Endothelial cell of umbilical vein (primary cell): ENCODE measurements around the gene ZBTB40. TPM values are rescaled to one million over a fixed set of nuclear protein-coding genes. Genes with fewer than 3 reads are reported as not detected.

Experiments
- BruUV-seq: library from RNA; stranded (reverse); fragments of 400-500 nt; replicated peaks from 2 replicates; lab custom pipeline; 2021; lab: Mats Ljungman, UMichigan
- CTCF ChIA-PET: fragments of 300-600, 350-600 bp; sonication (Branson Sonifier 250); formaldehyde crosslinking; loops from one replicate; lab custom pipeline; 2021; ENCODE audit warnings: antibody characterized with exemption, inconsistent platforms; lab: Charles Lee
- POLR2A ChIA-PET: fragments of 300-600, 350-600 bp; sonication (Branson Sonifier 250); formaldehyde crosslinking; loops from one replicate; lab custom pipeline; 2021; ENCODE audit warnings: antibody characterized with exemption, inconsistent platforms; lab: Charles Lee
- DNase-seq: peaks from one replicate; pipeline ENCODE4 v3.0.0-alpha.2; 2011; ENCODE audit warnings: low read depth, low spot score
- FAIRE-seq: peaks from 2 replicates; lab custom pipeline; 2011; peaks lifted over from hg19 to GRCh38; lab: Jason Lieb, UNC
- H2AFZ ChIP-seq: 2 replicates; pipeline ENCODE4 v1.6.0; 2012; ENCODE audit warnings: low read depth, low read length, control low read depth, inconsistent platforms
- H3K27ac ChIP-seq: 2 replicates; pipeline ENCODE4 v1.5.1; 2011; ENCODE audit warnings: low read depth, mild to moderate bottlenecking, control low read depth, low read length, moderate library complexity; ENCODE audit not compliant: insufficient read depth
- H3K27me3 ChIP-seq, 2 experiments: 2 replicates each; pipeline versions ENCODE4 v1.6.0 to v1.6.1; 2011; ENCODE audit warnings: low read length in 2 of 2, mixed read lengths in 1 of 2; ENCODE audit not compliant: control insufficient read depth in 2 of 2, insufficient read depth in 2 of 2
- H3K36me3 ChIP-seq, 2 experiments: 2 replicates in 1 of 2; 3 replicates in 1 of 2; pipeline ENCODE4 v1.5.1; 2011; ENCODE audit warnings: low read length in 2 of 2, mild to moderate bottlenecking in 1 of 2, moderate library complexity in 1 of 2; ENCODE audit not compliant: control insufficient read depth in 2 of 2, insufficient read depth in 2 of 2; ENCODE audit errors: extremely low read depth in 1 of 2
- H3K4me1 ChIP-seq: 3 replicates; pipeline ENCODE4 v1.5.1; 2011; ENCODE audit warnings: mild to moderate bottlenecking, low read length; ENCODE audit not compliant: control insufficient read depth, insufficient read depth; ENCODE audit errors: extremely low read depth
- H3K4me2 ChIP-seq: 2 replicates; pipeline ENCODE4 v1.6.1; 2011; ENCODE audit warnings: low read length, control low read depth, mixed read lengths; ENCODE audit not compliant: insufficient read depth
- H3K4me3 ChIP-seq, 3 experiments: fragments of 200-600 bp in 1 of 3; sonication (generic), shearing (Covaris generic) in 1 of 3; replicated peaks in 1 of 3; 2 replicates each; pipeline ENCODE4 v1.5.1; 2011 to 2016; ENCODE audit warnings: control low read depth in 3 of 3, low read length in 3 of 3, mild to moderate bottlenecking in 2 of 3, inconsistent platforms in 1 of 3, low read depth in 1 of 3, moderate library complexity in 1 of 3; ENCODE audit not compliant: insufficient read depth in 1 of 3
- H3K79me2 ChIP-seq: 2 replicates; pipeline ENCODE4 v1.6.0; 2012; ENCODE audit warnings: low read length, inconsistent platforms; ENCODE audit not compliant: control insufficient read depth, insufficient read depth
- H3K9ac ChIP-seq: replicated peaks from 2 replicates; pipeline ENCODE3; 2011; ENCODE audit warnings: low read length, control low read depth; ENCODE audit not compliant: insufficient read depth; ENCODE audit errors: extremely low read depth
- H3K9me1 ChIP-seq: replicated peaks from 3 replicates; pipeline ENCODE4 v1.6.0; 2011; ENCODE audit warnings: mild to moderate bottlenecking, low read length; ENCODE audit not compliant: control insufficient read depth, insufficient read depth; ENCODE audit errors: extremely low read depth
- H3K9me3 ChIP-seq: replicated peaks from 2 replicates; pipeline ENCODE4 v1.5.1; 2012; ENCODE audit warnings: low read length, inconsistent platforms; ENCODE audit not compliant: control insufficient read depth, insufficient read depth
- H4K20me1 ChIP-seq: replicated peaks from 2 replicates; pipeline ENCODE3; 2011; ENCODE audit warnings: mild to moderate bottlenecking, low read length; ENCODE audit not compliant: control insufficient read depth, insufficient read depth; ENCODE audit errors: extremely low read depth
- CTCF ChIP-seq, 2 donors: IDR thresholded peaks; 1 replicate in 1 of 2; 2 replicates in 1 of 2; pipeline ENCODE4 v1.5.1; 2011; ENCODE audit warnings: low read length in 2 of 2, mild to moderate bottlenecking in 2 of 2, moderate library complexity in 2 of 2, control low read depth in 1 of 2, inconsistent platforms in 1 of 2, low read depth in 1 of 2; ENCODE audit not compliant: insufficient read depth in 1 of 2; ENCODE audit errors: extremely low read depth in 1 of 2
- EZH2 ChIP-seq: IDR thresholded peaks from 2 replicates; pipeline ENCODE4 v1.6.1; 2012; ENCODE audit warnings: borderline replicate concordance, low read depth, mild to moderate bottlenecking, moderate library complexity, low read length, inconsistent platforms; ENCODE audit not compliant: severe bottlenecking
- GATA2 ChIP-seq: IDR thresholded peaks from 2 replicates; pipeline ENCODE4 v1.7.0; 2011; ENCODE audit warnings: low read depth, mild to moderate bottlenecking, moderate library complexity, mixed read lengths, low read length; ENCODE audit not compliant: insufficient read length, insufficient read depth
- JUN ChIP-seq: IDR thresholded peaks from 2 replicates; pipeline ENCODE4 v1.6.1; 2011; ENCODE audit warnings: borderline replicate concordance, low read depth; ENCODE audit not compliant: insufficient read length, insufficient read depth
- MAX ChIP-seq: IDR thresholded peaks from 2 replicates; pipeline ENCODE4 v1.6.1; 2011; ENCODE audit not compliant: insufficient read depth, insufficient read length
- MYC ChIP-seq: IDR thresholded peaks from one replicate; pipeline ENCODE4 v1.6.1; 2011; ENCODE audit warnings: mild to moderate bottlenecking, low read depth, low read length
- POLR2AphosphoS5 ChIP-seq: IDR thresholded peaks from 2 replicates; pipeline ENCODE4 v1.6.1; 2012; ENCODE audit warnings: low read depth, mild to moderate bottlenecking, control low read depth, low read length, moderate library complexity; ENCODE audit not compliant: insufficient read depth
- dilution Hi-C: fragments of 300-500 bp; cut with MboI; formaldehyde crosslinking; loops from one replicate; pipeline ENCODE4 v1.15.0; 2019; ENCODE audit warnings: low sequenced_read_pairs; ENCODE audit not compliant: extremely low pct_ligation_motif_present
- intact Hi-C: fragments of 100-400 bp; cut with micrococcal nuclease; formaldehyde crosslinking; loops from one replicate; pipeline ENCODE4 v1.10.0; 2022
- polyA plus RNA-seq, 4 experiments: library from polyadenylated mRNA; depleted of rRNA in 3 of 4; stranded (reverse) in 3 of 4; unstranded in 1 of 4; fragments of >200 nt; gene quantifications; 2 replicates each; pipeline versions ENCODE4 v1.2.1 to v1.2.3, GENCODE V29; 2011 to 2012; ENCODE audit warnings: missing spikeins in 1 of 4
- total RNA-seq: library from RNA; stranded (reverse); gene quantifications from 2 replicates; pipeline ENCODE4 v1.2.3, GENCODE V29; 2021

Gene ZBTB40
- total and polyA plus RNA-seq, 2 donors (not counting 3 experiments of a cell fraction or from before 2014, with no cell fraction given), result 12.3 to 21.3 TPM

GRCh38 chr1:22527122-22527521 is 75.5 kb downstream of the ZBTB40 start:
- Histone ChIP-seq H3K4me1 (peaks cover 6% of the 10 kb centered on the region), H2AFZ (no peak overlapping the region), H3K4me2 (no peak overlapping the region), H3K9me3 (no peaks in the 10 kb centered on the region), H3K9ac (no peak overlapping the region), H3K4me3 (no peak overlapping the region), H4K20me1 (no peaks in the 10 kb centered on the region), H3K36me3 (peaks cover 2 to 25% of the 10 kb centered on the region in 2 experiments), H3K79me2 (no peaks in the 10 kb centered on the region), H3K9me1 (no peaks in the 10 kb centered on the region), H3K27me3 (no peaks in the 10 kb centered on the region), H3K27ac (no peak overlapping the region)
- no TSS peak for BruUV-seq
- POLR2A ChIA-PET, result no interaction called here
- TF ChIP-seq JUN (no peak), CTCF (IDR thresholded peaks at IDR 0.05; ENCODE audit: extremely low read depth in 1 of 2, insufficient read depth in 1 of 2, low read depth in 1 of 2, low read length in 2 of 2) (no peak), POLR2AphosphoS5 (no peak), GATA2 (no peak), MYC (no peak), MAX (no peak), EZH2 (no peak)
- dilution Hi-C loops, result no loop called here
- DNase-seq (no peak), FAIRE-seq (no peak)
- intact Hi-C loops, result no loop called here
- CTCF ChIA-PET, result interaction anchor here (1.3 kb wide), 1 partner anchor 115 kb away, joined by 6 read pairs; no protein-coding TSS in a partner anchor
